ENCODE results near the gene IFIT2. TPM values are rescaled to one million over a fixed set of nuclear protein-coding genes. Genes with fewer than 3 reads are reported as not detected.
"Not testable (repeated sequence)": the region's sequence is repeated elsewhere in the genome, so short reads cannot be mapped to it uniquely, and the experiment has no call there.

IFIT2 gene
- total RNA-seq, 2 donors from 2014 or later = 3.6 to 6.1 TPM

DNA sequence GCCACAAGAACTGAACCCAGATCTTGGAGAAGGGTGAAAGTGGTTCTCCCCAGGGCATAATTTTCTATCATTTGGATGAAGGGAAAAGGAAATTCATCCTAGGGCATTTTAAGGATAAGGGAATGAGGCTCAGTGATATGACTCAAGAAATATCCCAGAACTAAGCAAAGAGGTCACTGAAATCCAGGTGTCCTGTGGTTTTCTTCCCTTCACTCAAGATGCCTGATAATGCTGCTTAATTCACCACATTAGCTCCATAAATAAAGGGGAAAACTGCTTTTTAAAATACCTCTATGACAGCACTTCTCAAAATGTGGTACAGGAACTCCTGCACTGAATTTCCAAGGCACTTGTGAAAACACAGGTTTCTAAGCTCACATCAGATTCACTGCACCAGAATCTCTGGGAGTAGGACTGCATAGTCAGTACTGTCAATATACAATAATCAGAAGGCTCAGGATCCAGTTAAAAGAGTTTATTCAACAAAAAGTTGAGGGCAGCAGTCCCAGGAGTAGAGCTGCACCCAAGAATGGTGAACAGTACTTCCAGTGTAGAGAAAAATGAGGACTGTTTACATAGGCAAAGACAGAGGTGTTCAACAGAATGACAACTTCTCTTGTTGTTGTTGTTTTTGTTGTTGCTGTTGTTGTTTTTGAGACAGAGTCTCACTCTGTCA lies 28.8 kb downstream of the IFIT2 start:
- DNase-seq (ENCODE audit: low spot score) = no peak
- intact Hi-C loops (cut with DNase I) = no loop called here

DNA sequence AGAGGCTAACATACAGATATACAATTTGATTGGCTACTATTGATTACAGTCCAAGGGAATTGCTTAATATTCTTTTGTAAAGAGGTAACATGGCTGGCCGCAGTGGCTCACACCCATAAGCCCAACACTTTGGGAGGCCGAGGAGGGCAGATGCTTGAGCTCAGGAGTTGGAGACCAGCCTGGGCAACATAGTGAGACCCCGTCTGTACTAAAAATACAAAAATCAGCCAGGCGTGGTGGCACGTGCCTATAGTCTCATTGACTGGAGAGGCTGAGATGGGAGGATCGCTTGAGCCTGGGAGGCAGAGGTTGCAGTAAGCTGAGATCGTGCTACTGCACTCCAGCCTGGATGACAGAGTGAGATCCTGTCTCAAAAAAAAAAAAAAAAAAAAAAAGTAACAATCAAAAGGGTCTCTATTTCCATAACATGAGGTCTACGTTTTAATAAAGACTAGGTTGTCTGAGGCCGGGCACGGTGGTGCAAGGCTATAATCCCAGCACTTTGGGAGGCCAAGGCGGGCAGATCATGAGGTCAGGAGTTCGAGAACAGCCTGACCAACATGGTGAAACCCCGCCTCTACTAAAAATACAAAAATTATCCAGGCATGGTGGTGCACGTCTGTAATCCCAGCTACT lies 29.8 kb downstream of the IFIT2 start:
- intact Hi-C loops (cut with DNase I); DNase-seq (ENCODE audit: low spot score): not testable (repeated sequence)

GRCh38 chr10:89332123-89332633 lies 30.3 kb downstream of the IFIT2 start:
- intact Hi-C loops (cut with DNase I) = no loop called here
- DNase-seq (ENCODE audit: low spot score) = no peak

GRCh38 chr10:89335226-89335625 lies 33.4 kb downstream of the IFIT2 start:
- intact Hi-C loops (cut with DNase I) = no loop called here

DNA sequence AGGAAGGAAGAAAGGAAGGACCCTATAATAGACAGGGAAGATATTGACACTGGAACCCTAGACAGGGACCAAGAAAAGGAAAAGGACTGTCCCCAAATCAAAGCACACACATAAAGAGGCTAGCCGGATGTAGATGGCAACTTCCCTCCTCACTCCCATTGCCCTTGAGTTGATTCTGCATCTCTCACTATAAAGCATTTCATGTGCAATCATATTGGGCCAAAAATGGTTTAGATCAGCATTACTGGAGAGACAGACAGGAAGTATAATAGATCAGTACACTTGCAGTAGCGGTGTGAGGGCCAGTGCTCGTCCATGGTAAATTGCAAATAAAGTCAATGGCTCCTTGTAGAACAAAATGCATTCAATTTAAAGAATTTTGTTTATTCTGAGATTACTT lies 34.4 kb downstream of the IFIT2 start:
- DNase-seq (ENCODE audit: low spot score) = no peak
- intact Hi-C loops (cut with DNase I) = no loop called here

More at GRCh38 chr10:89335226-89335625, 33.4 kb downstream of the IFIT2 start:
- DNase-seq (ENCODE audit: low spot score) = no peak

GRCh38 chr10:89337484-89337883 lies 35.6 kb downstream of the IFIT2 start:
- no peak for DNase-seq (ENCODE audit: low spot score)
- intact Hi-C loops (cut with DNase I) = no loop called here

- no peak for DNase-seq (ENCODE audit: low spot score)
- intact Hi-C loops (cut with DNase I) = no loop called here
Measured at GRCh38 chr10:89338713-89339112, 36.9 kb downstream of the IFIT2 start.

- intact Hi-C loops (cut with DNase I) = no loop called here
- DNase-seq (ENCODE audit: low spot score) = no peak
Measured at GRCh38 chr10:89339875-89340274, 38.0 kb downstream of the IFIT2 start.

GRCh38 chr10:89341649-89342048 lies 39.8 kb downstream of the IFIT2 start:
- intact Hi-C loops (cut with DNase I) = no loop called here
- DNase-seq (ENCODE audit: low spot score) = no peak

DNA sequence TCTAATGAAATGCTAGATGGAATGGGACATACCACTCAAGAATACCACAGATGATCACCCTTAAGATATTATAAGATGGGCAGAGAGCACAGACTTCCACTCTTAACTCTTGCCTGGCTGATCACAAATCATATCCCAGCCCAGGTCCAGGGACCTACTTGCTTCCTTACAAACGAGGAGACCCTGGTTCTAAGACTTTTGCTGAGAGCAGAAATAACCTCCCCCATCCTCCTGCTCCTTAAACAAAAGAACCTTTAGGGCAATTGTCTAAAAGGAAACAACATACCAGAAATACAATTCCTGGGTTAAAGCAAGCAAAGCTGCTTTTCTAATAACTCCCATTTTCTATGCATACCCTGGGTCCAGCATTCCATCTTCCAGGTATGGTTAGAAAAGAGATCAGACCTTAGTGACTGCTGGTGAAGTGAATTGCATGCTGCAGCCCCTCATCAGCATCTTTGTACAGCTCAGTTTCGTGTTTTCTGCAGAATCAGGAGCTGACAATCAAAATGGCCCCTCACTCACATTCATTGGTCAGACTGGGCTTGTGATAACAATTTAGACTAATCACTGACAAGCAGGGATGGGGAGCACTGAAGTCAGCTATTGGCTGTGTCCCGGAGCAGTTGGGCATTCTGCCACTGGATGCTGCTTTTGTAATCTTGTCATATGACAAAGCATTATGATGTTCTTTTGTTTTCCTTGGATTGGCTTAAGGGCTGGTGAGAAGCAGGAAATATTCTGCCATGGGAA lies 40.5 kb downstream of the IFIT2 start:
- DNase-seq (ENCODE audit: low spot score) = peak; percentile 92
- intact Hi-C loops (cut with DNase I) = no loop called here

- no peak for DNase-seq (ENCODE audit: low spot score)
- intact Hi-C loops (cut with DNase I) = no loop called here
Measured at GRCh38 chr10:89343089-89343767, 41.4 kb downstream of the IFIT2 start.

- intact Hi-C loops (cut with DNase I) = no loop called here
- DNase-seq (ENCODE audit: low spot score) = no peak
Measured at GRCh38 chr10:89344156-89344555, 42.3 kb downstream of the IFIT2 start.

- intact Hi-C loops (cut with DNase I) = no loop called here
Measured at GRCh38 chr10:89345367-89346000, 43.6 kb downstream of the IFIT2 start.

DNA sequence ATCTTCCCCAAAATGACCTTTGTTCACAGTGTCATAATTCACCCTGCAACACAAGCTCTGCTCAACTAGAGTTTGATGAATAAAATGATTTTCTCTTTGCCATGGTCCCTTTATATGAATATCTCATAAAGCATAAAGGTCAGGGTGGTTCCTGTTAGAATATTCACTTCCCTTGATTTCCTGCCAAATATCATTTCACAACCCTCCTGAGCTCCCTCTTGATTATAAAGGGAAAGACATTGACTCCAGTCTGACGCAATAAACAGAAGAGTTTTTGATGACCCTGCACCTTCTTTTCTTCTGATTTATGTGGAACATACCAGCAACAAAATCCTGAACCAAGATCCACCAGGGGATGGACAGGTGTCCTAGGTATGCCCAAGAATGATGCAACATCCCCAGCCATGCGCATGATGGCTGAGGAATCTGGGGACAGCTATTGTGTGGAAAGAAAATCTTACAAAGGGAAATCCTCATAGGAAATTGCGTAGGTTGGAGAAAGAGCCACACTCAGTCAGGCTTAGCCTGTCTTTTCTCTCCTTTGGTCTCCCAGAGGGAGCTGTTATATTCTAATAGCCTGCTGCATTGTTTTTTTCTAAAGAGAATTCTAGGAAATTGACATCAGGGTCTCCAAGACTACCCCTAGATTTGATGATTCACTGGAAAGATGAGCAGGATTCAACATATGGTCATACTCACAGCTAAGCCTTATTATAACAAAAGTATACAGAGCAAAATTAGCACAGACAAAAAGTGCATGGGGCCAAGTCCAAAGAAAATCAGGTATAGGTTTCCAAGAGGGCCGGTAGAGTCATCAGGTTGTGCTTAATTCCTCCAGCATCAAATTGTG lies 44.8 kb downstream of the IFIT2 start:
- intact Hi-C loops (cut with DNase I) = no loop called here
- DNase-seq (ENCODE audit: low spot score) = no peak

More at GRCh38 chr10:89345367-89346000, 43.6 kb downstream of the IFIT2 start:
- DNase-seq (ENCODE audit: low spot score) = no peak

DNA sequence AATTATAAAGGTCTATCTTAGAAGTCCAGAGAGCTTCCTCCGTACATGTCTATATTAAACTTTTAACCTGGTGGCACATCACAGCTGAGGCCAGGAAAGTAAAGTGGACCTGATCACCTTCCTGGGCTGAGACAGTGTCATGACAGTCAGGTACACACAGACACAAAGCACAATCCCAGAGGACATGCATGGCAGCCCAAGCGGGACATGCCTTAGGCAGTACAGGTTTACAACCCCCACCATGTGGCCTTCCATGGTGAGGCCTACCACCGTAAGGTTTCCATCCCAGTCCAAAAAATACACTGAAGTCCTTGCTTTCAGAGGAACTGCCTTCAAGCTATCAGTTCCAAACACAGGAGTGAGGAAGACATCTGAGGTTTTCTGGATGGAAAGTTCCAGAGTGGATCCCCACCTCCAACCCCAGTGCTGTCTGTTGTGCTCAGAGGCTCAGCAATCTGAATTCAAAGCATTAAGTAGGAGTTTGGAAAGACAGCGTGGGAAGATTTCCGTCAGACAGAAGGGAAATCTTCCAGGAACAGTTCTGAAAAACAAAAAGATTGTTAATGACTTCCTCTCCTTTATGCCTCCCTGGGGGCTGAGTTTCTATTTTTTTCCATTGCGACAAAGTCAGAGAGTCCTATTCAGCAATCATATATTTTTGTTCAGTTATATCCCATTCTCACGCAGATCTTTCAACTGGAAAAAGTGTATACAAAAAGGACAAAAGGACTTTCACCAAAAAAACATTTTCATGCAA lies 46.0 kb downstream of the IFIT2 start:
- intact Hi-C loops (cut with DNase I) = no loop called here
- no peak for DNase-seq (ENCODE audit: low spot score)

- no peak for DNase-seq (ENCODE audit: low spot score)
- intact Hi-C loops (cut with DNase I) = no loop called here
Measured at GRCh38 chr10:89348481-89348880, 46.6 kb downstream of the IFIT2 start.

DNA sequence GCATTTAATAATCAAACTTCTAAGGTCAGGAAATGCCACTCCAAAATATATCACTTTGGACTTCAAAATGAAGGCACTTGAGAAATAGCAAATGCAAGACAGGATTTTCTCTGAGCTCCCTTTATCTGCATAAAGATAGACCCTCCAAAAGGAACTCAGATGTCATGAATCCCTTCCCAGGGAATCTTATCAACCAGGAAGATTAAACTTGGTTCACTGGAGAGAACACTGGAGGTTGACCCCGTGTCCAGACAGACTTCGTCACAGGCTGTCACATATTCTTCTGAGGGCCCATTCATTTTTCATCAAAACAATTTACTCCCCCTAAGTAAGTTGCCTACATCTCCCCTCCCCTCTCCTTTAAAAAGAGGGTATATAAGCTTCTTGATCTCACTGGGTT lies 47.1 kb downstream of the IFIT2 start:
- intact Hi-C loops (cut with DNase I) = no loop called here
- no peak for DNase-seq (ENCODE audit: low spot score)
